EL (cell line): ENCODE results near the gene GABRR2.
A peak's percentile ranks its signal among the peaks of the same experiment; 100 is the strongest.

Source experiments
- DNase-seq: peaks from one replicate; pipeline ENCODE4 v3.0.0-alpha.2; 2016

GABRR2 gene

GRCh38 chr6:89315249-89315885 is at the start of gene GABRR2:
GABRR2 (minus strand) TSS chr6:89315299; CDS start chr6:89315165, 134 bp downstream.
- DNase-seq = no peak

- DNase-seq = no peak
These were observed 49.5 kb upstream of the GABRR2 start for GRCh38 chr6:89364586-89364985.

GRCh38 chr6:89361171-89361570 is 46.1 kb upstream of the GABRR2 start:
- DNase-seq = no peak

GRCh38 chr6:89360415-89360999 is 45.4 kb upstream of the GABRR2 start:
- DNase-seq = peak; percentile 45

- no peak for DNase-seq
These were observed 44.5 kb upstream of the GABRR2 start for GRCh38 chr6:89359561-89359960.

GRCh38 chr6:89357390-89357789 is 42.3 kb upstream of the GABRR2 start:
- DNase-seq = no peak

- no peak for DNase-seq
These were observed 41.6 kb upstream of the GABRR2 start for GRCh38 chr6:89356642-89357170.

- DNase-seq = no peak
These were observed 40.6 kb upstream of the GABRR2 start for GRCh38 chr6:89355511-89356194.

GRCh38 chr6:89353702-89354392 is 38.7 kb upstream of the GABRR2 start:
- no peak for DNase-seq

GRCh38 chr6:89353118-89353556 is 38.0 kb upstream of the GABRR2 start:
- DNase-seq = no peak

GRCh38 chr6:89352278-89353117 is 37.4 kb upstream of the GABRR2 start, which contains the start of gene UBE2J1:
UBE2J1 (minus strand) TSS chr6:89352722; CDS start chr6:89352569, 153 bp downstream.
- DNase-seq = peak; percentile 94

- no peak for DNase-seq
These were observed 36.7 kb upstream of the GABRR2 start for GRCh38 chr6:89351671-89352277.

- peak; percentile 35 for DNase-seq
These were observed 35.3 kb upstream of the GABRR2 start for GRCh38 chr6:89350281-89350966.

GRCh38 chr6:89348372-89348771 is 33.3 kb upstream of the GABRR2 start:
- DNase-seq = peak; percentile 59

GRCh38 chr6:89347825-89348224 is 32.7 kb upstream of the GABRR2 start:
- DNase-seq = no peak

GRCh38 chr6:89346433-89346832 is 31.3 kb upstream of the GABRR2 start:
- peak; percentile 21 for DNase-seq

- DNase-seq = peak; percentile 25
These were observed 24.5 kb upstream of the GABRR2 start for GRCh38 chr6:89339565-89339964.

- DNase-seq = no peak
These were observed 20.1 kb upstream of the GABRR2 start for GRCh38 chr6:89335164-89335563.

GRCh38 chr6:89330910-89331309 is 15.8 kb upstream of the GABRR2 start:
- DNase-seq = no peak

GRCh38 chr6:89328976-89329375 is 13.9 kb upstream of the GABRR2 start:
- DNase-seq = no peak

GRCh38 chr6:89324304-89324703 is 9.2 kb upstream of the GABRR2 start:
- no peak for DNase-seq
